Sciatic nerve (tissue), 2 donors: ENCODE results near the gene CENPU. TPM values are rescaled to one million over a fixed set of nuclear protein-coding genes. Genes with fewer than 3 reads are reported as not detected.

Source experiments
- ATAC-seq: fragments of 200-7000 bp; cut with Tn5 transposase; one replicate; pipeline ENCODE4 v1.9.1; 2020; ENCODE audit warnings: mild to moderate bottlenecking, moderate library complexity
- DNase-seq: peaks from one replicate; pipeline ENCODE4 v3.0.0-alpha.2; 2020; ENCODE audit warnings: low spot score
- intact Hi-C: fragments of 100-400 bp; cut with DNase I; formaldehyde crosslinking; loops from one replicate; pipeline ENCODE4 v1.14.2; 2022
- total RNA-seq: library from RNA; stranded (reverse); fragmentation: NEBNext Ultra II Directional; extraction: Animal tissue kit (Norgen Biotek cat#: 25700); gene quantifications from one replicate; pipeline ENCODE4 v1.2.1, GENCODE V29; 2021
- donor health status: DM: no; HTN: no; CAD: no.
- donor health status: DM: no; HTN: no; CAD: no.

The CENPU gene
- total RNA-seq, 1 donor from 2014 or later: 1.7 TPM

DNA sequence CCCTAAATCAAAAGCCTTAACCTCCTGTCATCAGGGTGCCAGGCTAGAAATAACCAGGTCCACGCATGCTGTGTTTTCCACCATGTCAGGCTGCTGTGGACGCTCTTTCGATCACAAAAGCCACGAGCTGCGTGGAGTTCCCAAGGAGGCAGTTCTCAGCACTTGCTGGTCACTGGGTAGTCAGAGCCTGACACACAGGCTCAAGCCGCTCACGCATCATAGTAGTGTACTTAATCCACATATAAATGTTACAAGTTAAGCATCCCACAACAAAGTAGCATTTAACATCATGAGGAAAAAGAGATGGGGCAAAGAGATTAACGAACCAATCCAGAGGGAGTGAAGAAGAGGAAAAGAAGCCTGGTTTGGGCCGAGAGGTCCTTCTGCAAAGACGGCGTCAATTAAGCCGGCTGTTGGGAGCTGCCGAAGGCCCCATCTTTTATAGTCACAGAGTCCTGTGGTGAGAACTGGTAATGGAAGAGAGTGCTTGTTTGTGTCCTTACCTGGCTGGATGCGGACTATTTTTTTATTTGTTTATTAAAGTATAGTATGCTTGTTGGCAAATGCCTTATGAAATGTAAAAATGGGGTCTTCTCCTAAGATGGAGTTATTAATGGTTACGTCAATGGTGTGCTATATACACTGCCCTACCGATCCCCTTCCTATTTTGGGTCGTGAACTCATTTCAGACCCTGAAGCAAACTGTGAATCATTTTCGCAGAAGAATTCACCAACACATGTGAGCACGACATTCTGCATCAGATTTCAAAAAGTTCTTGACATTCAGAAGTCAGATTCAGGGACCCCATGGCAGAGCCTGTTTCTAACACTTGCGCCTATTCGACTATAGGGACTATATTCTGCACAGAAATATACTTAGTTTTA, 83.7 kb downstream of the CENPU start:
- DNase-seq: no peak
- intact Hi-C loops: loop anchor here (10.0 kb wide), 1 partner anchor 95 kb away; no protein-coding TSS in a partner anchor
- ATAC-seq: peak; percentile 48

GRCh38 chr4:184649026-184649970, 84.6 kb downstream of the CENPU start, which contains the start of the genes CASP3 and PRIMPOL:
CASP3 (minus strand) TSS chr4:184649447; CDS start chr4:184638453, 10,994 bp downstream.
PRIMPOL (plus strand) TSS chr4:184649738; CDS start chr4:184657141, 7,403 bp downstream.
- intact Hi-C loops: no loop called here
- ATAC-seq (peak; percentile 97), DNase-seq (peak; percentile 98)

GRCh38 chr4:184648313-184649025, 85.4 kb downstream of the CENPU start:
- ATAC-seq (peak; percentile 53), DNase-seq (peak; percentile 82)
- intact Hi-C loops: no loop called here

DNA sequence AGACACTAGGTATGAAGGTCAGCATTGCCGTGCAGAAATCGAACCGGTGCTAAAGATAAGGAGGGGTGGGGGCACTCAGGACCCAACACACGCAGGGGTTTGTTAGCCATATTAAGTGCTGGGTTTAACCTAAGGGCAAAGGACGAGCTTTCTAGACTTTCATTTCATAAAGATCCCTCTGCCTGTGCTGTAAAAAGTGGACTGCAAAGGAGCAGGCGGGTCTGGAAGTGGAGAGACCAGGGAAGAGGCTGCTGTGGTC, 85.9 kb downstream of the CENPU start:
- intact Hi-C loops: no loop called here
- no peak for ATAC-seq
- no peak for DNase-seq

DNA sequence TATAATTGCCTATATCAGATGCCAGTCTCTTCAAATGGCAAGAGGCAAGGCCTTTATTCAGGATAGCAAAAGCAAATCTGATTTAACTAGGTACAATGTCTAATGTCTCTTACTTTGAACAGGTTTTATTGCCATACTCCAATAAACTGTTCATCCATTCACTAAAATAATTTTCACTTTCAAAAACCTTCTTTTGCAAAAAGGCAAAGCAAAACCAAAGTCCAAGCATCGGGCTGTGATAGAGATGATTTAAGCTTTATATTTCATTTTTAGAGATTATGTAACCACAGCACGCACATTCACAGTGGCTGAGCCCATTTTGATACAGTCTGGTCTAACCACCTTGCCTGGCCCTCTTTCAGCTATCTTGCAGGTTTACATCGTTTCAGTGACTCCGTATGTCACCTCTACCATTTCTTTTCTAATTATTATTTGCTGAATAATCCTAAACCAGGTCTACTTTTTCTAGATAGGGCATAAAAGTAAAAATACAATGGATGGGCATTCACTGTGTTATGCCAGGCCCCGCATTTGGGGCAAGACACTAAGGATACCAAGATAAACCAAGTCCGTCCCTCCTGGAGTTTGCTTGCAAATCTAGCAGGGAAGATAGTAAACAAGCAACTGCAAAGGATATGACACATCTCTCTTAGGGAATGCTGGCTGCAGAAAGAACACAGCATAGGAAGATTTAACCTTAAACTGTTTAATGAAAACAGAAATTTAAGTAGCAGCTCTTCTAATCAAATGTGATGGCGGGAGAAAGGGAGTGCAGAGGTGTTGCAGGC, 86.4 kb downstream of the CENPU start:
- no peak for DNase-seq
- intact Hi-C loops: no loop called here
- no peak for ATAC-seq

- DNase-seq (no peak), ATAC-seq (no peak)
- intact Hi-C loops: no loop called here
Observed at GRCh38 chr4:184645904-184646610, 87.8 kb downstream of the CENPU start.

DNA sequence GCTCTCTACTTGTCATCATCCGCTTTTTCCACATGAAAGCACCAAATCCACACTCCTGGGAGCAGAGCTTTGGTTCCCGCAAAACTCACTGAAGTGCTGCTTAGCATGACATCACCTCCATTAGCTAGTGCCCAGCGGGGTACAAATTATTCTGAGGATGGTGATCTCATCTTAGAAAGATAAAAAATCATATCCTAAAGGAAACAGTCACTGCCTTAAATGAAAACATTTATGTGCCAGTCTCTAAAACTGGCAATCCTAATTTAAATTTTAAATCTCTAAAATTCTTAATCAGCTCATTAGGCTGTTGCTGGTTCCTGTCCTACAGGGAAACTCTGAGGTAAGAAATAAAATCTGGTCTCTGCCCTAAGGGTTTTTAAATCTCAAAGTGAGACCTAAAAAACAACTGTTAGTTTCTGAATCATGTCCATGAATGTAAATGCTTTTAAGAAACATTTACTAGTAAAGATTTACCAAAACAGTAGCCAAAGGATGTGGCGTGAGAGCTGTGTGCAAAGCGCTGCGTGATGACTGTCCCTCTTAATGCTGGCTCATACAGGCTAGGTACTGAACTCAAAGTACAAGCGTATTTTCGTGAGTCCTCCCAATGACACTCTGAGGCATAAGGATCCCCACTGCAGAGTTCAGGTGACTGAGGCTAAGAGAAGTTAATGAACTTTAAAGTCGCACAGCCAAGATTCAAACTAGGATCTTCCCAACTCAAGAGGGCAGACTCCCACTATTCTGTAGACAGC, 89.2 kb downstream of the CENPU start:
- ATAC-seq (no peak), DNase-seq (no peak)
- intact Hi-C loops: no loop called here

Other genes starting within 250 kb of the CENPU start
- 17.6 TPM for gene CASP3, start 84.6 kb downstream of the CENPU start, total RNA-seq
- 30.9 TPM for gene PRIMPOL, start 84.4 kb downstream of the CENPU start, total RNA-seq
- gene ACSL1, start 91.9 kb upstream of the CENPU start, total RNA-seq: 145 TPM